HG03175 (cell line): ENCODE results near the gene SBNO2.

Experiments
- ATAC-seq: cut with Tn5 transposase; IDR thresholded peaks from one replicate; pipeline ENCODE4 v1.9.1; 2021; ENCODE audit warnings: mild to moderate bottlenecking, moderate library complexity; ENCODE audit not compliant: unreplicated experiment

SBNO2 gene

DNA sequence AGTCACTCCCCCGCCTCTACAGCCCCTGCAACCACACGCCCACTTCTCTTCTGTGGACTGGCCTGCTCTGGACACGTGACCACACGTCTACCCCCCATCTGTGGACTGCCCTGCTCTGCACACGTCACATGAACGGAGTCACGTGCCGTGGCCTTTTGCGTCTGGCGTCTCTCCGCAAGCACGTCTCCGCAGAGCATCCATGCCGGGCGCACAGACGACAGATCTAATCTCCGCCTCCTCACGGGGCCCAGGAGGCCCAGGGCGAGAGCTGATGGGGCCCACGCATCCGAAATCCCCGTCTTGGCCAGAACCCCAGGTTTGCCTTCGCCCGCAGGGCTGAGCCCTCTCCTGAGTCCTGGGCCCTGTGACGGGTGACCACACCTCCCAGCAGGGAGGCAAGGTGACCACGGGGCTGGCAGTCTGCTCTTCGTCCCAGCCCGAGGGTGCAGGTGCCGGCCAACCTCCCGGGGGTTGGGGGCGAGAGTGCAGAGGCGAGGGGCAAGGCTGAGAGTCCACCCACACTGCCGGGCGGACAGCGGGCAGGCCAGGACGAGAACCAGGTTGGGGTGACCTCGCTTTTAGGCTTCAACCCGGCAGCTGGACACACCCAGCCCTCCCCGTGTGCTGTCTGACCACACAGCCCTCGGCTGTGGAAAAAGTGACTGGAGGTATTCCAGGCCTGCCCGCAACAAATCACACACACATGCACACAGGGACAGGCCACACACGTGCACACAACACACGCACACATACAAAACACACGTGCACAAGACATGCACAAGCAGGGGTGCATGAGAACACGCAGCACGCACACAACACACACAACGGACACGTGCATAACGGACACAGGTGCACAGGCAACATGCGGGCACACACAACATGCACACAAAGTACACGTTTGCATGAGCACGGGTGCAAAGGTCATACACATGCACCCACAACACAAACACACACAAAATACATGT lies 3.9 kb downstream of the SBNO2 start:
- ATAC-seq, result no peak

DNA sequence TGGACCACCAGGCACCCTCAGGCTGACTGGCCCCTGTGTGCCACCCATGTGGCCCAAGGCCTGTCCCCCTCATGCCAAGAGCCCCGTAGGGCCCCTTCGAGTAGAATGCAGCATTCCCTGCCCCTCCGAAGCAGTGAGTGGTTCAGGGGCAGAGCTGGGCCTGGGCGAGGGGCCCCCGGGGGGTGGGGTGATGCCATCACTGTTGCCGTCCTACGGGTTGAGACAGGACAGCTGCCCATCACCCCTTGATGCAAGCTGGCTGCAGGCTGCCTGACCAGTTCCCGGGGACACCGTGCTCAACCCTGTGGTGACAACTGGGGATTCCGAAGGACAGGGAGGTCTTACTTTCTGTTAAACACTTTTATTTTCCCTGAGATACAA lies 4.7 kb downstream of the SBNO2 start:
- no peak for ATAC-seq

DNA sequence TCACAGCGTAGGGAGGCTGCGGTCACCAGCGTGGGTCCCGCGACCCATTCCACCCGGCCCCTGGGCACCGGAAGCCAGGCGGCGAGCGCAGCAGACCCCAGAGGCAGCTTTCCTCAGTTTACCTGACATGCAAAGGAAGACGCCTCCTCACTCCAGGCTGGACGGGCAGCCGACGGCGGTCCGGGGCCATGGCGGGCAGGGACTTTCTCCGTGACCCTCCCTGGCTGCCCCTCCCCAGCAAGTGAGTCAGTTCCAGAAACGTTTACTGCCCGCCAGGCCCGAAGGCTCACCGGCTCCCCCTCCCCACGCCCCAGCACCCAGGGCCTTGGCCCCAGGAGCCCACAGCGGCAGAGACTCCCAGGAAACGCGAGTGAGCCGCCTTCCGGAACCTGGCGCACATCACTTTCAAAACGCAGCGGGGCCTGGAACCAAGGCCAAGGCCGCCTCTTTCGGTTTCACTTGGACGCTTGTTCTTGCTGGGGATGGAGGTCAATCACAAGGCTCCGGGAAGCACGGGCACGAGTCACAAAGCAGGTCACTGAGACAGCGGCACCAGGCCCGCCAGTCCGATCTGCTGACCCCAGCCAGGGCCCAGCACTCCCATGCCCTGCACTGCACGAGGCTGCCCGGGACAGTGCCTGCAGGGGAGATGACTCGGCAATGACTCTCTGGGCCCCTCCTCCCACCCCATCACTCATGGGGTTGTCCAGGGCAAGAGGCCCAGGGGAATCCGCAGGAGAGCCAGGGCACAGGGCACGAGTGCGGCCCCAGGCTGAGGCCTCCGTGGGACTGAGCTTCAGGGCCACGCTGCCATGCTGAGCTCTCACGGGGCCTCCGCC lies 5.3 kb downstream of the SBNO2 start:
- no peak for ATAC-seq

DNA sequence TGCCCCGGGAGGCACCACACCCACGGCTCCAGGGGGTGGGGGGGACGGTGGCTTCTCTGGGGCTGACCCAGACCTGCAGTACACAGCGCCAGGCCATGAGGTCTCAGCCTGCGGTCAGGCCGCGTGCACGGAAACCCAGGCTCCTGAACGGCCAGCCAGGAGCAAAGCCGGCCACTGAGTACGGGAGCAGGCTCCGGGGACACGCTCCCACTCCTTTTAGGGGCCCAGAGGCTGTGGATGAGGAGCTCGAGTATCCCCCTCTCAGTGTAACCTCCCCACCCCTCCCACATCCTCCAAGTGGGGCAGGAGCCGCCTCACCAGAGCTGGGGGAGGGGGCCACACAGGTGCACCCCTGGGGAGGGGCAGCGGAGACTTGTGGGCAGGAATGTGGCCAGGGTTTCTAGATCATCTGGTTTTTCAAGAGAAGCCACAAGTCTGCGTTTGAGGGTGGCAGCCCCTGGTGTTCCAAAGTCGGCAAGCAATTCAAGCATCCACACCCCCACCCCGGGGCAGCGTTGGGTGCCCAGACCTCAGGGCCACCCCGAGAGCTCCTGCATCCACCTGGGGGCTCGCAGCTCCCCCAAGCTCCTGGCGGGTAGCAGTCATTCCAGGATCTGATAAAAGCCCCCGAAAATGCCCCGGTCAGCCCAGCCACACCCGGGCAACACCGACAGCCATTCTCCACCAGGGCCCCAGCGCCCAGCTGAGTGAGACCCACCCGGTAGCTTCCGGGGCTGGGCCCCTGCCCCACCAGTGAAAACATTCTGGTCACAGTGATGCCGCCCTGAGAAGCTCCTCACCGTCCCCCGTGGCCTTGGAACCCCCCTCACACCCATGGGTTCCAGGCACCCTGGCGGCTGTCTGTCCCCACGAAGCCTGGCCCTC lies 6.1 kb downstream of the SBNO2 start:
- ATAC-seq, result no peak

DNA sequence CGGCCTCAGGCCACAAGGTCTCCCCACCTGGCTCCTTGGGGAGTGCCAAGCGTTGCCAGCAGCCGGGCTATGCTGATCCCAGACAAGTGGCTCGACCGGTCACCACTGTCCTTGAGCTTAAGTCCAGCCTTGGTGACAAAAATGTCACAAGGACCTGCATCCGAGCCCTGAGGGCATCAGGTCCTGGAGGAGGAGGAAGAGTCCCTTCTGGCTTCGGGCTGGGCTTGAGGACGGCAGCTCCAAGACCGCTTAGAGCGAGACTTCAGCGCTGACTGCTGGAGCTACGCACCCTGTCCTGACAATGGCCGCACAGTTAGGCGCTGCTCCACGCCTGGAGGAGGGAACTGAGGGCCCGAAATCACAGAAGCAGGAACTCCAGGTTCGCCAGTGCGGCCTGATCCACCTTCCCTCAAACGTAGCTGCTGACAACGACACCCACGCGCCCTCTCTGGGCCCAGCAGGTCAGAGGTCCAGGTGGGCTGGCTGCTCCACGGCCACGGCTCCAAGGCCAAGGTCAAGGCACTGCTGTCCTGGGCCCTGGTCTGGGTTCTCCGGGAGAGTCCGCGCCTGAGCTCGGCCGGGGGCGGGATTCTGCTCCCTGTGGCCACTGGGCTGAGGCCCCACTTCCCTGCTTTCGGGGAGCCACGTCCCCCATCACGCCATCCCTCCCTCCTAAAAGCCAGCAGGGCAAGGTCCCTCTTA lies 7.0 kb downstream of the SBNO2 start:
- ATAC-seq, result no peak

DNA sequence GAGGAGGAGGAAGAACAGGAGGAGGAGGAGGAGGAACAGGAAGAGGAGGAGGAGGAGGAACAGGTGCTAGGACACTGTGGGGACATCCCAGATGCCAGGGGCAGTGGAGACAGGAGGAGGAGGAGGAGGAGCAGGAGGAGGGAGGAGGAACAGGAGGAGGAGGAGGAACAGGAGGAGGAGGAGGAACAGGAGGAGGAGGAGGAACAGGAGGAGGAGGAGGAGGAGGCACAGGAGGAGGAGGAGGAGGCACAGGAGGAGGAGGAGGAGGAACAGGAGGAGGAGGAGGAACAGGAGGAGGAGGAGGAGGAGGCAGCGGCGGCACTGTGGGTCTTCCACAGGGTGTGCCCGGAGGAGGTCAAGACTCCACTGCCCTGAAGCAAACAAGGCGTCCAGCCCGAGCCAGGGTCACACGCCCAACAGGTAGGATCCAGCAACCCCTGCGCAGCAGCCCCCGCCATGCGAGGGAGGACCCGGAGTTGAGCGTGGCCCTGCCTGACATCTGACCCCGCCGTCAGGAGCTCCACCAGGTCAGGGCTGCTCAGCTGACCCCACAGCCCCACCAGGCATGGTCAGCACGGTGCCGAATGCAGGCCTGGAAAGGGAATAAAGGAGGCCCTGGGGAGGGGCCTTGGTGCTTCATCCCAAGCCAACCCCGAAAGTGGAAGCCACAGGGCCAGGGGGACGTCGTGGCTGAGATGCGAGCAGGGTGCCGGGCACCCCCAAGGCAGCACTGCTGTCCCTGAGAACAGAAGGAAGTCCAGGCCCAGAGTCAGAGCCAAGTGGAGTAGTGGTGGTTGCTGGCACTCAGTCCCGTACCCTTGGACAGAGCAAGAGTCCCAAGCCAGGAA lies 9.2 kb downstream of the SBNO2 start:
- ATAC-seq, result no peak

DNA sequence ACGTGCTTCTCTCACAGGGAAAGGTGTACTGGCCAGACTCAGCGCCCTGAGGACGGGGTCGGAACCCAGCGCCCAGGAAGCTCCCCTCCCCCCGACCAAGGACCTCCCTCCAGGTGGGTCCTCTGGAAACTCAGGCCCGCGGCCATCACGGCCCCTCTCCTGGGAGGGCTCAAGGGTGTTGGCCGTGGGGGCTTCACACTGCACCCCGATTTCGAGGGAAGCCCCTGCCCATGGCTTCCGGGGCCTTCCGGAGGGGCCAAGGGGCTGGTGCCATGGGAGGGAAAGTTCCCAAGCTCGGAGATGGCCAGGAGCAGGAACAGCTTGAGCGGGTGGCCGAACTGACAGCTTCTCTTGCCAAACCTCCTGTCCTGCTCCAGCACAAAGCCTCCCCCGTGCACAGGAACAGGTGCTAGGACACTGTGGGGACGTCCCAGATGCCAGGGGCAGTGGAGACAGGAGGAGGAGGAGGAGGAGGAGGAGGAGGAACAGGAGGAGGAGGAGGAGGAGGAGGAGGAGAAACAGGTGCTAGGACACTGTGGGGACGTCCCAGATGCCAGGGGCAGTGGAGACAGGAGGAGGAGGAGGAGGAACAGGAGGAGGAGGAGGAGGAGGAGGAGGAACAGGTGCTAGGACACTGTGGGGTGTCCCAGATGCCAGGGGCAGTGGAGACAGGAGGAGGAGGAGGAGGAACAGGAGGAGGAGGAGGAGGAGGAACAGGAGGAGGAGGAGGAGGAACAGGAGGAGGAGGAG lies 10.0 kb downstream of the SBNO2 start:
- no peak for ATAC-seq

DNA sequence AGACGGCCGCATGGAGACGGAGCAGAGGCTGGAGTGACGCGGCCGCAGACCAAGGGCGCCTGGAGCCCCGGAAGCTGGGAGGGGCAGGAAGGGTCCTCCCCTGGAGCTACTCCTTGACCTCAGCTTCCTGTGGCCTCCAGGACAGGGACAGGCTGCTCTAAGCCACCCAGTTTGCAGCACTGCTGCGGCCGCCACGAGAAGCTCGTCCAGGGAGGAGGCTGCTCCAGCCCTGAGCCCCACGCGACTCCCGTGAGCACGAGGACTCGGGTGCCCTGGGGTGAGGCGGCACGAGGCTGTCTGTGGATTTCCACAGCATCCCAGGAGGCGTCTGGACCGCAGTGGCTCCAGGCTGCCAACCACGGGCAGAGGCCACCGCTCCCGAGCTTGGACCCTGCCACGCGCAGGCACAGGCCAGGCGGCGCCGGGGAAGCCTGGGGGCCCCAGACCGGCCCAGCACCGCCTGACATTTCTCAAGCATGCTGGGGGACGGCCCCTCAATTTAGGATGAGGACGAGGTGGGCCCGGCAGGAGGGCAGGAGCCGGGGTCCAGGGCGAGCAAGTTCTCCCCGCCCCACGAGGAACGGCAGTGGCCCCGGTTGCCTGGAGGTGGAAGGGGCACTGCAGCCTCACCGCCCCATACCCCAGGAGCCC lies 10.7 kb downstream of the SBNO2 start:
- ATAC-seq, result no peak

DNA sequence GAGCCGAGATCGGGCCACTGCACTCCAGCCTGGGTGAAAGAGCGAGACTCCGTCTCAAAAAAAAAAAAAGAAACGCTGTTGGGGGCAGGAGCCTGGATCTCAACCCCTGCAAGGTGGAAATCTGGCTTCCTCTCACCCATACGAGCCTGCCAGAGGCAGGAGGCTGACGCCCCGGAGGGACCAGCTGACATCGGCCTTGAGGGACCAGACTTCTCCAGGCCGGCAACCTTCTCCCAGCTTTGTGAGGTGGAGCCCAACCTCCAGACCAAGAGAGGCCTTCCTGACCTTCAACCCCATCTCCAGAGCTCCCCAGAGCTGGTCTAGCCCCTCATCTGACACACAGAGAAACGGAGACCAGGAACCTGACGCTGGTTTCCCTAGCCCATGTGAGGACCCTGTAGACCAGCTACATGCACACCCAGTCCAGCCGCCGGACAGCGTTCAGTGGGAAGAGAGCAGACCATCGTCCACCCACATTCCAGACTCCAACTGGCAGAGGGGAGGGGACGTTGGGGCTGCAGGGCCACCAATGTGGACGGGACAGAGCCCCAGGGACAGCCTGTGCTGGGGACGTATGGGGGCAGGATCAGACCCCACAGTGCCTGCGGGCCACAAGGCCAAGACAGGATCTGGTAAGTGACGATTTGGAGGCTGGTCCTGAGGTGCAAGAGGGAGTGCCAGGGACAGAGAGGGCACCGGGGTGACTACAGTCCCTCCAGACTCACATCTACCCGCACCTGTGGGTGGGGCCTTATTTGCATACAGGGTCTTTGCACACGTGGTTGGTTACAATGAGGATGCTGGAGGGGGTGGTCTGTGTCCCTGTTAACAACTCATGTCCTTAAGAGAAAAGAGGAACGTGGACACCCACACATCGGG lies 11.4 kb downstream of the SBNO2 start:
- ATAC-seq, result no peak

DNA sequence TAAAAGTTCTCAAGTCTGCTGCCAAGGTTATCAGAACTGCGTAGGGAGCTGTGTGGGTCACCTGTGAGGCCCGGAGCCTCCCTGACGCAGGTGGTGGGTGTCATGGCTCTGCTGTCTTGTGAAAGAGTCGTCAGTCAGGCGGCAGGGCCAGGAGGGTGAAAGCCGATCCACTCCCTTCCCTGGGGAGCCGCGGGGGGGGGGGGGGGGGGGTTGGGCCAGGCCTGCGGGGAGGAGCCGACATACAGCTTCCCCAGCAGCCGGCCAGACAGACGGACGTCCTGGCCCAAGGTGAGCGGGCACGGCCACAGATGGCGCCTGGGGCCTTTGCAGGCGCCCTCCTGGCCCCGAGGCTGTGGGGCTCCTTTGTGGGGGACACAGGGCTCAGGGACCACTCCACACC lies 12.4 kb downstream of the SBNO2 start:
- ATAC-seq, result no peak

DNA sequence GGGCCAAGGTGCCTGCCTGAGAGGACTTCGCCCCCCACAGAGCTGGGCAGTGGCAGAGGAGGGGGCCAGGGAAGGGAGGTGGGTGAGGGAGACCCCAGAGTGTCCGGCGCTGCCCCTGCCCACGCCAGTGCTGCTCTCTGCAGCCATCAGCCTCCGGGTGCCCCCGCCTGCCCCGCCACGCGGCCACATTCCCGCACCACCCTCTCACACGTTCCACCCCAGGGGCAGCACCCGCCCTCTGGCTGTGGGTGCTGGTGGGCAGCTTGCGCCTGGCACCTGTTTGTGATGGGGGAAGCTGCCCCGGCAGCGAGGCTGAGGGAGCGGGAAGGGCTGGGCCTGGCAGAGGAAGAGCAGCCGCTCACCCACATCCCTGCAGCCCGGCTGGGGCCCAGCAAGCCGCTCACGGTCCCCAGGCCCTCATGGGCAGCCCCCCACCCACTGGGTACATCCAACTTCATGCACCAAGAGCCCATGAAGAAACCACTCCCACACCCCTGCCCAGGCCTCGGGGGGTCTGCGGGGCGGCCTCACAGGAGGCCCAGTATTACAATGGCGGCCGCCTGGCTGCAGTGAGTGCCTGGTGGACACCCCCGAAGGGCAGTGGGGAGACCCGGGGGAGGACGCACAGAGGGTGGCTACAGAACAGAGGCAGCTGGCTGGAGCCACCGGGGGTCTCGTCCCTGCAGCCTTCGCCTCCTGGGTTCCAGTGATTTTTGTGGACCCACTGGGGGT lies 14.0 kb downstream of the SBNO2 start:
- ATAC-seq, result no peak

DNA sequence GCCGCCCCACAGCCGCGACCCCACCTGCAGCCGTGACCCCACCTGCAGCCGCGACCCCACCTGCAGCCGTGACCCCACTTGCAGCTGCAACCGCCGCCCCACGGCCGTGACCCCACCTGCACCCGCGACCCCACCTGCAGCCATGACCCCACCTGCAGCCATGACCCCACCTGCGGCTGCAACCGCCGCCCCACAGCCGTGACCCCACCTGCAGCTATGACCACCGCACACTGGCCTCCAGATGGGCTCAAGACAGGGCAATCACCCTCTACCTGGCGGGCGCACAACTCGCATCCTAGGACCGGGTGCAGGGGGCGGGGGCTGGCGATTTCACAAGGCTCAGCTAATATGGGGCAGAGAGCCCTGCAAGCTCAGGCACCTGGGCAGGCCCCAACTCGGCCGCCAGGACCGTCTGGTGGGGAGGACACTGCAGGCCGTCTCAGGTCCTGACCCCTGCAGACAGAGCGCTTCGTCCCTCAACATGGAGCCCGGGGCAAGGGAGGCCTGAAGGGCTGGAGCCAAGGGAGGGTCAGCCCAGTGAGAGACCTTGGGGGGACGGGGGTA lies 15.1 kb downstream of the SBNO2 start:
- no peak for ATAC-seq

DNA sequence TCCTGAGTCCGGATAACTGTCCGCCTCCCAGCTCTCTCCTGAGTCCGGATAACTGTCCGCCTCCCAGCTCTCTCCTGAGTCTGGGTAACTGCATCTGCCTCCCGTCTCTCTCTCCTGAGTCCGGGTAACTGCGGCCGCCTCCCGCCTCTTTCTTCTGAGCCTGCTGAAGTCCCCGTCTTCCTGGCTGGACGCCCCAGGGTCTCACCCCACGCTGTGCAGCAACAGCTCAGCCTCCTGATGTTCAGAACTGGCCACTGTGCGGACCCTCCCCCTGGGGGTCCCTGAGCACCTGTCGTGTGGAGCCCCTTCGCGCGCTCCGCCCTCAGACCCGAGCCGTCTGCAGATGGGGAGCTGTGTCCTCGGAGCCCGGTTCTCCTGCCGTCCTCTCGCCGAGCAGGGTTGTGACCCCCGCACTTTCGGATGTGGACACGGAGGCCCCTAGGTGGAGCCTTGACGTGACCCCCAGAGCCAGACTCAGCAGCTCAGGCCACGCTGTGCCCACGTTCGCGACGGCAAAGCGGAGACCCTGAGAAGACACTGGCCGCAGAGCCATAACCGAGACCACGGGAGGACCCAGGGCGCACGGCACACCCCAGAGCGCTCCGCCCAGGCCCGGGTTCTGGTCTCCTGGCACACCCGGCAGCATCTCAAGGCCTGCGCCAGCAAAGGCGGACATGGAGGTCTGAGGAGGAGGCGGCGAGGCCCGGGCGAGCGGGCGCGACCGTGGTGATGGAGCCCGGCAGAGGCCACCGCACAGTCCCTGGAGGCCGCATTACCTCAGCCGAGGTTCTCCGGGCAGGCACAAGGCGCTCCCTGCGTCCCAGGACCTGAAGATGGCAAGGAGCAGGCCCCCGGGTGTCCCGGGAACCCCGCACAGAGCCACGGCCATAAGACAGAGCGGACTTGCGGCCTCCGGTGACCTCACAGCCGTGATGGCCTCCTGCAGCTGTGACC lies 15.9 kb downstream of the SBNO2 start:
- ATAC-seq, result no peak

DNA sequence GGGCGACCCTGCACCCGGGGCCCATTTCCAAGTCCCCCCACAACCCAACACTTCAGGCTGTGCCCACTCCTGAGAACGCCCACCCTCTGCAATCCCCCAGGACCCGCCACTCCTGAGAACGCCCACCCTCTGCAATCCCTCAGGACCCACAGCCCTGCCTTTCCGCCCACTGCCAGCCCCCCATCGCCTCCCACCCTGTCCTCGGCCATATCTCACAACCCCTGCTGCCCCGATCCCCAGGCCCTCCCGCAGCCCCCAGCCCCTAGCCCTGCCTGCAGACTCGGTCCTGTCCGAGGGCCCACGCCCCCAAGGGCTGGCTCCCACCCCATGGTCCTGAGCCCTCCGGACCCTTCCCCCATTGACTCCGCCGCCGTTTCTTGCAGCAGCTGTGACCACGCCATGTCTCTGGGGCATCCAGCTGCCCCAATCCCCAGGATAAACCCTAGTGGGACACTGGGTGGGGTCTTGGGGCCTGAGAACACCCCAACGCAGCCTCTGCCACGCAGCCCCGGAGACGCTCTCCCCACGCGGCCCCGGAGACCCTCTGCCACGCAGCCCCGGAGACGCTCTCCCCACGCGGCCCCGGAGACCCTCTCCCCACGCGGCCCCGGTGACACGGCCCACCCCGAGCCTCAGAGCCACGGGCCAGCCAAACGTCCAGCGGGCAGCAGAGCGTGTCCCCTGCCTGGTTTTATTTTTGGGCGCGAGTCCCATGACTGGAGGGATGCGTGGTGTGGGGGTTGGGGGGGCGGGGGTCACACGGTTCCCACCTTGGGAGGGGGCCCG lies 17.0 kb downstream of the SBNO2 start:
- no peak for ATAC-seq
